ENCODE measurements around the gene ARHGAP44.

ARHGAP44 gene

DNA sequence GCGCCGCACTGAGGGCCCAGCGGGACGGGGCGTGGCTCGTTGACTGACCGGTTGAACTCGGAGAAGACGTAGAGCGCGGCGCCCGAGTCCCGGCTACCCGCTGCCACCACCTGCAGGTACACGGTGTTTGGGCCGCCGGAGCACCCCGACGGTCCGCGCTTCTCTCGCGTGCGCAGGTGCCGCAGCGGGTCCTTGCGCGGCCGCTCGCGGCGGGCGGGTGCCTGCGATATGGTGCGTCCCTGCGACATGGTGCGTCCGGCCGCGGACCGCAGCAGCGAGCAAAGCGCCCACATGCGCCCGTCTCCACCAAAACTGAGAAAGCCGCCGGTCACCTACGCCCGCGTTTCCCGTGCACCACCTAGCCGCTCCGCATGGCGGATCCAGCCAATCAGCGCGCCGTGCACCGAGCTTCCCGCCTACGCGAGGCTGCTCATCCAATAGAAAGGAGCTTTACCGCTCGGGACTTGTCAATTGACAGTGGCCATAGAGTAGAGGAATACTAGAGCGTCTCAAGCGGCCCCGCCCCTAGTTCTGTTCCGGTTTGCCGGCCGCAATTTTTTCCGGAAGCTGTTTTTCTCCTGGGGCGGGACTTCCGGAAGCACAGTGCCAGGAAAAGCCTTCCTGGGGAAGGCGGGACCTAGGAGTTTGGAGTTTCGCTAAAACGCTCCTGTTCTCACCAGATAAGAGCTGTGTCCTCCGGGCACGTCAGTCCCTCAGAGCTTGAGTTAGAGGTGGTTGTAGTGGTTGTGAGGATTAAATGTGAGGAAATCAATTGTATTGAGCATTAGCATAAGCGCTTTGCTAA lies 228.6 kb downstream of the ARHGAP44 start, which contains the start of gene ELAC2:
ELAC2 (minus strand) TSS at position 373 of the 805 bp plus-strand sequence; CDS start at position 293, 80 bp downstream.
- Histone ChIP-seq H3K36me3 (replicated peaks; ENCODE audit: low read depth, low read length) (peaks cover 22% of the 10 kb centered on the region), H3K4me2 (ENCODE audit: low read length) (peak within 1 kb of the TSS; percentile 92), H3K27ac (ENCODE audit: low read length) (peak within 1 kb of the TSS; percentile 53), H3K4me3 (ENCODE audit: low read length) (peak within 1 kb of the TSS; percentile 92), H3K79me2 (ENCODE audit: low read length) (peaks cover 20% of the 10 kb centered on the region), H3K27me3 (ENCODE audit: low read depth, low read length) (no peaks in the 10 kb centered on the region), H3K4me1 (ENCODE audit: low read length) (peaks cover 9% of the 10 kb centered on the region), H3K9ac (ENCODE audit: low read length) (peak within 1 kb of the TSS; percentile 89), H3K9me3 (ENCODE audit: insufficient read depth, low read length) (no peaks in the 10 kb centered on the region), H4K20me1 (ENCODE audit: insufficient read depth, low read length) (no peaks in the 10 kb centered on the region), H2AFZ (ENCODE audit: low read depth, low read length) (peak within 1 kb of the TSS; percentile 87)
- TF ChIP-seq EZH2phosphoT487 (IDR thresholded peaks at IDR 0.05; ENCODE audit: low read depth): no peak
- TF ChIP-seq, protein P1, sequence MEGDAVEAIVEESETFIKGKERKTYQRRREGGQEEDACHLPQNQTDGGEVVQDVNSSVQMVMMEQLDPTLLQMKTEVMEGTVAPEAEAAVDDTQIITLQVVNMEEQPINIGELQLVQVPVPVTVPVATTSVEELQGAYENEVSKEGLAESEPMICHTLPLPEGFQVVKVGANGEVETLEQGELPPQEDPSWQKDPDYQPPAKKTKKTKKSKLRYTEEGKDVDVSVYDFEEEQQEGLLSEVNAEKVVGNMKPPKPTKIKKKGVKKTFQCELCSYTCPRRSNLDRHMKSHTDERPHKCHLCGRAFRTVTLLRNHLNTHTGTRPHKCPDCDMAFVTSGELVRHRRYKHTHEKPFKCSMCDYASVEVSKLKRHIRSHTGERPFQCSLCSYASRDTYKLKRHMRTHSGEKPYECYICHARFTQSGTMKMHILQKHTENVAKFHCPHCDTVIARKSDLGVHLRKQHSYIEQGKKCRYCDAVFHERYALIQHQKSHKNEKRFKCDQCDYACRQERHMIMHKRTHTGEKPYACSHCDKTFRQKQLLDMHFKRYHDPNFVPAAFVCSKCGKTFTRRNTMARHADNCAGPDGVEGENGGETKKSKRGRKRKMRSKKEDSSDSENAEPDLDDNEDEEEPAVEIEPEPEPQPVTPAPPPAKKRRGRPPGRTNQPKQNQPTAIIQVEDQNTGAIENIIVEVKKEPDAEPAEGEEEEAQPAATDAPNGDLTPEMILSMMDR (IDR thresholded peaks at IDR 0.05; ENCODE audit: low read depth, low read length): no peak

DNA sequence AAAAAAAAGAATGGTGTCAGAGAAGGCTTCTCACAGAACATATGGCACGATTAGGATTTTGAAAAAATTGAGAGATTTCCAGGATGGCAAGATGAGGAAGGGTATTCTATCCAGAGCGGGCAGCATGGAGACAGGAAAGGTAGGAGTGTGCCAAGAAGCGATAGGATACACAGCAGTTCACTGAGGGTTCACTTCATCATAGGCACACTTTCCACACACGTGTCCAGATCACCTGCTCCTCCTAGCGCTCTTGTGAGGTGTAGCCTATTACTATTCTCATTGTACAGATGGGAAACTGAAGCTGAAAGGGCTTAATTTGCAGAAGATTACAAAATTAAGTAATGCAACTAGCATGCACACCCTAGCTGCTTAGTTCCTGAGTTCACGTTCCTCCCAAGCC lies 234.7 kb downstream of the ARHGAP44 start:
- H3K27ac ChIP-seq (ENCODE audit: low read length): no peak overlapping the region
- H4K20me1 ChIP-seq (ENCODE audit: insufficient read depth, low read length): no peaks in the 10 kb centered on the region
- TF ChIP-seq EZH2phosphoT487 (IDR thresholded peaks at IDR 0.05; ENCODE audit: low read depth): no peak
- TF ChIP-seq, protein P1 (IDR thresholded peaks at IDR 0.05; ENCODE audit: low read depth, low read length): no peak
- peak overlapping the region; percentile 78 for H3K4me3 ChIP-seq (ENCODE audit: low read length)
- peak overlapping the region; percentile 99 for H2AFZ ChIP-seq (ENCODE audit: low read depth, low read length)
- H3K27me3 ChIP-seq (ENCODE audit: low read depth, low read length): no peaks in the 10 kb centered on the region
- H3K36me3 ChIP-seq (replicated peaks; ENCODE audit: low read depth, low read length): no peaks in the 10 kb centered on the region
- peak overlapping the region; percentile 87 for H3K4me2 ChIP-seq (ENCODE audit: low read length)
- no peaks in the 10 kb centered on the region for H3K79me2 ChIP-seq (ENCODE audit: low read length)
- H3K4me1 ChIP-seq (ENCODE audit: low read length): peaks cover 9% of the 10 kb centered on the region; the same call in 1 of the 2 replicates
- H3K9ac ChIP-seq (ENCODE audit: low read length): peak overlapping the region; percentile 43; the same call in 1 of the 2 replicates
- H3K9me3 ChIP-seq (ENCODE audit: insufficient read depth, low read length): no peaks in the 10 kb centered on the region

DNA sequence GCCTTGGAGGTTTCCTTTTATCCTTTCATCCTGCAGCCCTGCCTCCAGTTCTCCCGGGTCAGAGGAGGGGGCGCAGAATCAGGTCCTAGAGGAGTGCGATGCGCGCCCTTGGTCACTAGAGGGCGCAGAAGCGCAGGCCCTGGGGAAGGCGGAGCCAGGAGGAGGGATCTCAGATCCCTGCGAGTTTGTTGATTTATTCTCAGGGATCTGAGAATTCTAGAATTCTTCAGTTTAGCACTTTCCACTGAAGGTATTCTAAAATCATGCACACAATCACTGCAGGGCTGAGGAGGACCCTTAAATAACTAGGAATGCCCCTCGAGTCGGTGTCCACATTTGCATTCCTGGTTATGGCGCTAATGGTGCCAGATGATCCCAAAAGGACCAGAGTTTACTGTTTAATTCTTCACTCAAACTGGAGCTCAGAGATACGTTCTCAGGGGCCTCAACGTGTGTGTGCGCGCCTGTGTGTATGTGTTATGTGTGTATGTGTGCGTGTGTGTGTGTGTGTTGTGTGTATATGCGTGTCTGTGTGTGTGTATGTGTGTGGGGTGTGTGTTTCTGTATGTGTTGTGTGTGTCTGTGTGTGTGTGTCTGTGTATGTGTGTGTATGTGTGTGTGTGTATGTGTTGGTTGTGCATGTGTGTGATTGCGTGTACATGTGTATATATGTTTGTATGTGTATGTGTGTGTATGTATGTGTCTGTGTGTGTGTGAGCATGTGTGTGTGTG lies 235.4 kb downstream of the ARHGAP44 start:
- peak overlapping the region; percentile 78 for H3K4me3 ChIP-seq (ENCODE audit: low read length)
- peak overlapping the region; percentile 99 for H2AFZ ChIP-seq (ENCODE audit: low read depth, low read length)
- H3K79me2 ChIP-seq (ENCODE audit: low read length): no peaks in the 10 kb centered on the region
- no peaks in the 10 kb centered on the region for H3K27me3 ChIP-seq (ENCODE audit: low read depth, low read length)
- no peaks in the 10 kb centered on the region for H4K20me1 ChIP-seq (ENCODE audit: insufficient read depth, low read length)
- H3K4me1 ChIP-seq (ENCODE audit: low read length): peaks cover 9% of the 10 kb centered on the region; the same call in 1 of the 2 replicates
- H3K4me2 ChIP-seq (ENCODE audit: low read length): peak overlapping the region; percentile 87
- H3K9ac ChIP-seq (ENCODE audit: low read length): peak overlapping the region; percentile 44
- H3K36me3 ChIP-seq (replicated peaks; ENCODE audit: low read depth, low read length): no peaks in the 10 kb centered on the region
- H3K27ac ChIP-seq (ENCODE audit: low read length): no peak overlapping the region
- no peaks in the 10 kb centered on the region for H3K9me3 ChIP-seq (ENCODE audit: insufficient read depth, low read length)
- TF ChIP-seq, protein P1 (IDR thresholded peaks at IDR 0.05; ENCODE audit: low read depth, low read length): peak; percentile 80
- TF ChIP-seq EZH2phosphoT487 (IDR thresholded peaks at IDR 0.05; ENCODE audit: low read depth): no peak

DNA sequence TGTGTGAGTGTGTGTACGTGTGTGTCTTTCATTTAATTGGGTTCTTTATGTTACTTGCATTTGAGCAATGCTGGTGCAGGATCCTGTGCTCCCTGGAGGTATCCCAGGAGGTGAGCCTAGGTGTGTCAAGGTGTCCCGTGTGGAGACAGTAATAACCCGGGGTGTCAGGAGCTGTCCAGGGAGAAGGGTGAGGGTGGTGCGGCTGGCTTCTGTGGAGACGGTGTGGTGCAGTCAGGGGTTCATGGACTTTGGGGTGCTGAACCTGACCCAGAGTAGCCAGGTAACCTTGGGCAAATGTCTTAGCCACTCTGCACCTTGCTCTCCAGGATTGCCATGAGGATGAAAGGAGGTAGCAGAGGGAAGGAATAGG lies 235.9 kb downstream of the ARHGAP44 start:
- Histone ChIP-seq H3K9me3 (ENCODE audit: insufficient read depth, low read length) (no peaks in the 10 kb centered on the region), H3K4me1 (ENCODE audit: low read length) (peaks cover 9% of the 10 kb centered on the region; the same call in 1 of the 2 replicates), H3K36me3 (replicated peaks; ENCODE audit: low read depth, low read length) (no peaks in the 10 kb centered on the region), H2AFZ (ENCODE audit: low read depth, low read length) (no peak overlapping the region), H3K4me2 (ENCODE audit: low read length) (peak overlapping the region; percentile 87), H3K9ac (ENCODE audit: low read length) (no peak overlapping the region), H3K27ac (ENCODE audit: low read length) (no peak overlapping the region), H4K20me1 (ENCODE audit: insufficient read depth, low read length) (no peaks in the 10 kb centered on the region), H3K27me3 (ENCODE audit: low read depth, low read length) (no peaks in the 10 kb centered on the region), H3K79me2 (ENCODE audit: low read length) (no peaks in the 10 kb centered on the region), H3K4me3 (ENCODE audit: low read length) (peak overlapping the region; percentile 78; the same call in 1 of the 2 replicates)
- TF ChIP-seq, protein P1 (IDR thresholded peaks at IDR 0.05; ENCODE audit: low read depth, low read length): no peak
- no peak for TF ChIP-seq EZH2phosphoT487 (IDR thresholded peaks at IDR 0.05; ENCODE audit: low read depth)
